GM19328 (cell line): ENCODE data around the gene HIVEP3.

ENCODE experiments used
- ATAC-seq: cut with Tn5 transposase; IDR thresholded peaks from one replicate; pipeline ENCODE4 v1.9.1; 2021; ENCODE audit warnings: mild to moderate bottlenecking, moderate library complexity; ENCODE audit not compliant: unreplicated experiment

HIVEP3 gene

GRCh38 chr1:41673806-41674205 lies 244.9 kb downstream of the HIVEP3 start:
- no peak for ATAC-seq

GRCh38 chr1:41673378-41673777 lies 245.3 kb downstream of the HIVEP3 start:
- no peak for ATAC-seq

DNA sequence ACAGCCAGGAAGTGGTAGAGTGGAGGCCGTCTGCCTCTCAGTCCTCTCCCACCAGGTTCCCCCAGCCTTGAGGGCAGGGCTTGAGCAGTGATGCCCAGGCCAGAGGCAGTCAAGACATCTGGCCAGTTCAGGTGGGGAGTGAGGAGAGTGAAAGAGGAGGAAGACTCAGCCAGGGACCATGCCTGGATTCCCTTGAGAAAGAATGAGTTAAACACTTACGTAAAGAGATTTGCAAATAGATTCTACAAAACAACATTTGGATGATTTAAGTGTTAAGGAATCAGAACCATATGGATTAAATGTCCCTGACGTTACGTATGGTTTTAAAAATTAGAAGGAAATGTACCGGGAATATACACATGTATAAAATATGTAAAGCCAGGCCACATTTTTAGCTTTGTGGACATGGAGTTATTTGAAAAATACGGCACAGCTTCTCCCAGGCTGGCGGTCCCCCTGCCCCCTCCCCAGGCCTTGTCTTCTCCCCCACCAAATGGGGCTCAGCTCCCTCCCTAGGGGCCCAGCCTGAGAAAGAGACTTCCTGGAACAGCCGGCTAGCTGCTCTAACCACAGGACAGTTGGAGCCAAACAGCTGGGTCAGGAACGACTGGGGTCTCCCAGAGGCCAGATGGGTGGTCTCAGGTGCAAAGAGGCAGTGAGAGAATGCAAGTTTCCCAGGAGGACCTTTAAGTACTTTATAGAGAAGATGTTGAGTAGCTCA lies 245.9 kb downstream of the HIVEP3 start:
- no peak for ATAC-seq

DNA sequence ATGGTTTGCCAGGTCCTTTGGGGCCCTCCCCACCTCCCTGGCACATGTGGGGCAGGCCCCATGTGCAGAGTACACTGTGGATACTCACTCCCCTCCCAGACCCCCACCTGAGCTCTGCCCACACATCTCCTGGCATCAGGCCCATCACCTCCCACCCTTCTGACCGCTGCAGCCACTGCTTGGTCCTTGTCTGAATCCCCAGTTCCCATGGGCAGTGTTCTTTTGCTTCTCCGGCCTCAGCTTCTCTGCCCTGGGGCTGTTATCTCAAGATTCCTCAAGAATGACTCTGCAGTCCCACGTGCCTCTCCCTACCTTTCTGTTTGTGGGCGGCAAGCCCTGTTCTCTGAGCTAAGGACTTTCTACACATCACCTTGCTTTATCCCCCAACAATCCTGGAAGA lies 246.5 kb downstream of the HIVEP3 start:
- ATAC-seq: no peak

DNA sequence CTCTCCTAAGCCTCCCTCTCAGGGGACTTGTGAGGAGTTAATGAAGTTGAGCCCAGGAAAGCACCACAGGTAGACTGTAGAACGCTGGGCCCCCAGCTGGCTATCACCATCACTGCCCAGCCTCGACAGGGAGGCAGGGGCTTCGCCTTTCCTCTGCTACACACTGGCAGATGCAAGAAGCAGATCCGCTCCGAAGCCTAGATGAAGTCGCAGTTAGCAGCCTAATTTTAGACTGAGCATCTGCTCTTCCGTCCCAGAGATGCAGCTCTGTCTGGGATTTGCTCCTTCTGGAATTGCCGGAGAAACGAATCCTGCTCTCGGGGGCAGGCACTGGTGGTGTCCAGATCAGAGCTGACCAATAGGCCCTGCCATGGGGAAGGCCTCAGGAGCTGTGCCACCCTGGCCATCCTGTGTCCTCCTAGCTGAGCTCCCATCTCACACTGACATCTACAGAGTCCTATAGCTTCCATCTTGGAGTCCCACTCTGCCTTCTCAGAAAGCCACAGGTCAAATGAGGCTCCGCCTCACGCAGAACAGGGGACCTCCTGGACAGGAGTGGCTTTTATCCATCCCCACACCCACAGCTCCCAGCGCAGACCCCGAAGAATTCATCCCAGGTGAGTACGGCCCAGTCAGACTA lies 247.5 kb downstream of the HIVEP3 start:
- ATAC-seq: no peak

DNA sequence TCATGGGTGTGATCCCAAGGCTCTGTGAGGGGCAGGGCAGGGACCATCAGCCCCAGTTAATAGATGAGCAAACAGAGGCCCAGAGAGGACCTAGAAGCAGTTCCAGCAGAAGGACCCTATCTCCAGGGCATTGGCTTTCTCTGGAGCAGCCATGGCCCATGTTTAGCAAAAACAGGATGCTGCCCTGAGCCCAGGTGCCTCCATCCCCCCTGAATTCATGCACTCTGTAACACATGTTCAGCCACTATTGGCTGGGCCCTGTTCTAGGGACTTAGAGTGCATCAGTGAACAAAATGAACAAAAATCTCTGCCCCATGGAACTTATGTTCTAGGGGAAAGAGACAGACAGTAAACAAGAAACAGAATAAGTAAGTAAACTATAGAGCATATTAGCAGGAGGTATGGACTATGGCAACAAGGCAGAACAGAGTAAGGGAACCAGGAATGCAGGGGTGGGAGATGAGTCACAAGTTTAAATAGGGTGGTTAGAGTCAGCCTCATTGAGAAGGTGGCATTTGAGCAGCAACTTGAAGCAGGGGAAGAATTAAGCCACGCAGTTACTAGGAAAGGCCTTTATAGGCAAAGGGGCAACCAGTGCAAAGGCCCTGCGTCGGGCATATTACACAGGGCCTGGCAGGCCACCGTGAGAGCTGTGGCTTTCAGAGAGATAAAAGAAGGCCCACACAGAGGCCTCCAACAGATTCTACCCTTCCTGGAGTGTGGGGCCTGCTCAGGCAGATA lies 248.3 kb downstream of the HIVEP3 start:
- no peak for ATAC-seq

DNA sequence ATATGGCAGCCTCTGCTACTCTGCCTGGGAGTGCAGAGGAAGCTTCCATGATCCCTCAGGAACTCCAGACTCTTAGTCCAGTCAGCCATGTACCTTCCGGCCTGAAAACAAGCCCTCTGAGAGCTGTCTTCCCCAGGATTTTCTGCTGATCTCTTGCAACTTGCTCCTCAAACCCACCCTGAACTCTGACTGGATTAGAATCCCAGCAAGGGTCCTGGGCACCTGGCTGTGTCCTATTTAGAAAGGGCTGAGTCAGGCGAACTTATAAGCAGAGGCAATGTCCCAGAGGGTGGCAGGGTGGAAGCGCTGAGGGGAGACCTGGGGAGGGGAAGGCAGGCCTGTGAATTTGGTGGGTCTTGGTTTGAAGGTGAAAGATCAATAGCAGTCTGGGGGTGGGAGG lies 249.8 kb downstream of the HIVEP3 start:
- no peak for ATAC-seq

GRCh38 chr1:41668054-41668660 lies 250.6 kb downstream of the HIVEP3 start:
- ATAC-seq: no peak

GRCh38 chr1:41666981-41667631 lies 251.6 kb downstream of the HIVEP3 start:
- no peak for ATAC-seq

DNA sequence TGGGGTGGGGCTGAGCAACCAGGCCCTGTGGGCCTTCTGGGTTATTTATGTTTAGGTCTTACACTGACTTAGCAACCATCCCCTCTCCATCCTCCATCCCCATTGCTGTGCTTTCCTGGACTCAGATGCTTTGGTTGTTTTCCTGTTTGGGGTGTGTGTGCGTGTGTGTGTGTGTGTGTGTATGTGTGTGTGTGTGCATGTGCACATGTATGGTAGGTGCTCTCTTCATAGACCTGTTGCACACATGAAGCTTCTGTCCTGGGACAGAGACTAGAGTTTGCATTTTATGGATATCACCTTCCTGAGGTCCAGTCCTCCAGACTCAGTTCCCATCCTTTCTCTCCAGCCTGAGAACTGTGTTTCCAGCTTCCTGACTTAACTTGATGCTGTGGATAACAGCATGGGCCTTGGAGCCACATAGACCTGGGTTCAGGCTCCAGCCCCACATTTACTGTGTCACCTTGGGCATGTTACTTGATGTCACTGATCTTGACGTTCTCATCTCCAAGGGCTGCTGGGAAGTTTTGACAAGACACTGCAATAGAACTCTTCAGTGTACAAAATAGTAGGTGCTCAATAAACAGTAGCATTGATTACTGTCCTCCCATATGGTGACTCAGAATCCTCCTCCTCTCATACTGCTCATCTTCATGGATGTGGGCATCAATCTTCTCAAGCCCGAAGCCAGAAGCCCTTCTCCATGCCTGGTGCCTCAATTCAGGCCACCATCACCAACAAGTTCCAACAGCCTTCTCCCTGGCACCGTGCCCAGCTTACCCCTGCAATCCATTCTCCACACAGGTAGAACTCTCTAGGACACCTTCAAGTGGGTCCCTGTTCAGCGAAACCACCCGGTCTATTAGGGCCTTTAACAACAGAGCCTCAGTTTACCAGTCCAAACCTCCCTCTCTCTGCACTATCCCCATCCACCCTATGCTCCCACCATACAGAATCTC lies 252.5 kb downstream of the HIVEP3 start:
- ATAC-seq: no peak

- no peak for ATAC-seq
Observed at GRCh38 chr1:41664861-41665640, 253.7 kb downstream of the HIVEP3 start.

DNA sequence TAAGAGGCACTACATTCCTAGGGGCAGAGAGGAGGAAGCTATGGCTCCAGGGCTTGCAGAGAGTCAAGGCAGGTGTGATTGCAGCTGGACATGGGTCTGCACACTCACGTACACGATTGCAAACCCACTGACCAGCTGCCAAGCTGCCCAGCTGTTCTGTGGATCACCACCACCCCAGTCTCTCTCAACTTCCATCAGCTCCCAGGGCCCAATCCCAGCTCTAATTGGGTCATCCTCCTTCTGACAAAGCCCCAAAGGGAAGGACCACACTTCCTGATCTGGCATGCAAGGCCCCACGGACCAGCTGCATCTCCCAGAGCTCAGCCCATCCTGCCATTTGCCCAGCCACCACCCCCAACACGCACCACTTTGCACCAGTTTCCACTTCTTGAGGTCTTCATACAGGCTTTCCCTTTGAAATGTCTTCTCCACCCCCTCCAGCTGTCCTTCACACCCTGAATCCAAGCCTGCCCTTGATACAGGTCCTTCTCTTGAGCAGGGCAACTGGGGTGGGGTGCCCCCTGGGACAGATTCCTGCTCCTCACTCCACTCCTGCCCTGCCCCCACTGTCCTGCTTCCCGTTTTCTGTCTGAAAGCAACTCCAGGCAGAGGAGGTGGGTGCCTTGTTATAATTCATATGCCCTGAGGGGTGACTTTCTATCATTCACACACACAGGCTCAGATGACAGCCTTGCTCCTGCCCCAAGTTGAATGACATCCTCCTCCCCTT lies 254.9 kb downstream of the HIVEP3 start:
- no peak for ATAC-seq

GRCh38 chr1:41662765-41663437 lies 255.8 kb downstream of the HIVEP3 start:
- ATAC-seq: no peak

DNA sequence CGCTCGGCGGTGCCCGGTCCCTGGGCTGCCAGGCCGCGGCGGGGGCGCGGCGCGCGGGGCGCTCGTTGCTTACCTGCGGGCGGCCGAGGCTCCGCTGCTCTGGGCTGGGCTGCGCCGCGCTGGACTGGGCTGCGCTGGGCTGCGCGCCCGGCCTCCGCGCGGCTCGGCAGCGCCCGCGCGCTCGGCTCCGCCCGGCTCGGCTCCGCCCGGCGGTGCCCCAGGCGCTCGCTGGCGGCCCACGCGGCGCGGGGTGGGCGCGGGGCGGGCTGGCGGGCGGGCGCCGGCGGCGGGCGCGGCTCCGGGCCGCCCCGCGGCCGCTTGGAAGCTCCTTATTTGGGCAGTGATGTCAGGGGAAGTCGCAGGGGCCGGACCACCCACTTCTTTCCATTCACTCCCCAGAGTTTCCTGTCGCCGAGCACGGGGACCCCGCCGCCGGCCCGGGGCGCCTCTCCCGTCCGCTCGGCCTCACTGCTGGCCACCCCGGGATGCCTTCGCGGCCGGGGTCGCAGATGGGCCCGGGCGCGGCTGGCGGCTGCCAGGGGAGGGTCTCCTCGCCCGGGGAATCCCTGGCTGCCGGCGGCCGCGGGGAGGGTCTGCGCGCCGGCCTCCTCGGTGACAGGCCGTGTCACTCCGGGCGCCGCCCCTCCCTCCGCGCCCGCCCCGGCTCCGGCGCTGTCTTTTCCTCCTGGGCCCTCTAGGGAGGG lies 256.5 kb downstream of the HIVEP3 start:
- ATAC-seq: peak; percentile 73

- ATAC-seq: peak; percentile 13
Observed at GRCh38 chr1:41661428-41662060, 257.2 kb downstream of the HIVEP3 start.

DNA sequence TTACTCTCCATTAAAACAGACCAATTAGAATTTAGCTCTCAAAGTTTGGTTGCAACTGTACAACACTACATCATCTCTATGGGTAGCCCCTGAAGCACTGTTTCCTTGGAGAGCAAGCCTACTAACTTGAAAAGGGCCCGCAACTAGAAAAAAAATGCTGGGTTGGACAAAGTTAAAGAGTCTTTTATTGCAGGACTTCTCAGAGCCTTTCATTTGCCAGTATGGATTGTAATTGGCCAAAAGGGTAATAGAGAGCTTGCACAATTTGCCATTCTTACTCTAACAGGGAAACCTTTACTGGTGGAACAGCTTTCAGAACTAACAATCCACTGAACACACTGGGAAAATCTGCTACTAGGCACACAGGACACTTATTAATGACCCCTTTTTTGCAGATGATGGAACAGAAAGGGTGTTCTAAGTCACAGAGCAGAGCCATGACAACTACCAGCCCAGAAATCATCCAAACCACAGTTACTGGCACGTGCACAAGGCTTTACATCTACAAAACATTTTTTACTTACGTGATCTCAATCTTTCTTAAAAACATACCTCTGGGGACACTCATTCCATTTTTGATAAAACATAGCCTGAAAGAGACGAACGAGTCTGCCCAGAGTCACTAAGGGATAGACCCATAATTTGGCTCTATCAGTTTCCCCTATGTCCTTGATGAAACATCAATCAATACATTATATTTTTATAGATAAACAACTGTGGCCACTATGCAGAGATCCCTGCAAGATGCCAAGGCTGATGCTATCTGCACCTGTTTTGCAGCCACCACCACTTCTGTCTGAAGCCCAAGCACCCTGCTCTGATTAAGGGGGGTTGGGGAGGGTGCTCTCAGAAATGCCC lies 257.9 kb downstream of the HIVEP3 start:
- no peak for ATAC-seq
